ENCODE results near the gene TUT7.
"Not testable (repeated sequence)": the region's sequence is repeated elsewhere in the genome, so short reads cannot be mapped to it uniquely, and the experiment has no call there.

DNA sequence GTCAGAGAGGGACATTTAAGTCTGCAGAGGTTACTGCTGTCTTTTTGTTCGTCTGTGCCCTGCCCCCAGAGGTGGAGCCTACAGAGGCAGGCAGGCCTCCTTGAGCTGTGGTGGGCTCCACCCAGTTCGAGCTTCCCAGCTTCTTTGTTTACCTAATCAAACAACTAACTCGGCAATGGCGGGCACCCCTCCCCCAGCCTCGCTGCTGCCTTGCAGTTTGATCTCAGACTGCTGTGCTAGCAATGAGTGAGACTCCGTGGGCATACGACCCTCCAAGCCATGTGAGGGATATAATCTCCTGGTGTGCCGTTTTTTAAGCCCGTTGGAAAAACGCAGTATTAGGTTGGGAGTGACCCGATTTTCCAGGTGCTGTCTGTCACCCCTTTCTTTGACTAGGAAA is 28.8 kb upstream of the TUT7 start:
- TF ChIP-seq, protein P1, sequence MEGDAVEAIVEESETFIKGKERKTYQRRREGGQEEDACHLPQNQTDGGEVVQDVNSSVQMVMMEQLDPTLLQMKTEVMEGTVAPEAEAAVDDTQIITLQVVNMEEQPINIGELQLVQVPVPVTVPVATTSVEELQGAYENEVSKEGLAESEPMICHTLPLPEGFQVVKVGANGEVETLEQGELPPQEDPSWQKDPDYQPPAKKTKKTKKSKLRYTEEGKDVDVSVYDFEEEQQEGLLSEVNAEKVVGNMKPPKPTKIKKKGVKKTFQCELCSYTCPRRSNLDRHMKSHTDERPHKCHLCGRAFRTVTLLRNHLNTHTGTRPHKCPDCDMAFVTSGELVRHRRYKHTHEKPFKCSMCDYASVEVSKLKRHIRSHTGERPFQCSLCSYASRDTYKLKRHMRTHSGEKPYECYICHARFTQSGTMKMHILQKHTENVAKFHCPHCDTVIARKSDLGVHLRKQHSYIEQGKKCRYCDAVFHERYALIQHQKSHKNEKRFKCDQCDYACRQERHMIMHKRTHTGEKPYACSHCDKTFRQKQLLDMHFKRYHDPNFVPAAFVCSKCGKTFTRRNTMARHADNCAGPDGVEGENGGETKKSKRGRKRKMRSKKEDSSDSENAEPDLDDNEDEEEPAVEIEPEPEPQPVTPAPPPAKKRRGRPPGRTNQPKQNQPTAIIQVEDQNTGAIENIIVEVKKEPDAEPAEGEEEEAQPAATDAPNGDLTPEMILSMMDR (IDR thresholded peaks at IDR 0.05) = not testable (repeated sequence)
- TF ChIP-seq SP1 (CRISPR knock-in tag; conservative IDR thresholded peaks at IDR 0.05); TEAD4 (CRISPR knock-in tag; IDR thresholded peaks at IDR 0.05); ZBTB21 (CRISPR knock-in tag; IDR thresholded peaks at IDR 0.05; ENCODE audit: borderline replicate concordance); TP53 (CRISPR knock-in tag; IDR thresholded peaks at IDR 0.05); ATF1 (CRISPR knock-in tag; IDR thresholded peaks at IDR 0.05); ESRRA (CRISPR knock-in tag; IDR thresholded peaks at IDR 0.05; ENCODE audit: borderline replicate concordance): not testable (repeated sequence)
- TF ChIP-seq, protein P2, sequence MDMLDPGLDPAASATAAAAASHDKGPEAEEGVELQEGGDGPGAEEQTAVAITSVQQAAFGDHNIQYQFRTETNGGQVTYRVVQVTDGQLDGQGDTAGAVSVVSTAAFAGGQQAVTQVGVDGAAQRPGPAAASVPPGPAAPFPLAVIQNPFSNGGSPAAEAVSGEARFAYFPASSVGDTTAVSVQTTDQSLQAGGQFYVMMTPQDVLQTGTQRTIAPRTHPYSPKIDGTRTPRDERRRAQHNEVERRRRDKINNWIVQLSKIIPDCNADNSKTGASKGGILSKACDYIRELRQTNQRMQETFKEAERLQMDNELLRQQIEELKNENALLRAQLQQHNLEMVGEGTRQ (CRISPR knock-in tag; IDR thresholded peaks at IDR 0.05) = not testable (repeated sequence)
- TF ChIP-seq, protein P3, sequence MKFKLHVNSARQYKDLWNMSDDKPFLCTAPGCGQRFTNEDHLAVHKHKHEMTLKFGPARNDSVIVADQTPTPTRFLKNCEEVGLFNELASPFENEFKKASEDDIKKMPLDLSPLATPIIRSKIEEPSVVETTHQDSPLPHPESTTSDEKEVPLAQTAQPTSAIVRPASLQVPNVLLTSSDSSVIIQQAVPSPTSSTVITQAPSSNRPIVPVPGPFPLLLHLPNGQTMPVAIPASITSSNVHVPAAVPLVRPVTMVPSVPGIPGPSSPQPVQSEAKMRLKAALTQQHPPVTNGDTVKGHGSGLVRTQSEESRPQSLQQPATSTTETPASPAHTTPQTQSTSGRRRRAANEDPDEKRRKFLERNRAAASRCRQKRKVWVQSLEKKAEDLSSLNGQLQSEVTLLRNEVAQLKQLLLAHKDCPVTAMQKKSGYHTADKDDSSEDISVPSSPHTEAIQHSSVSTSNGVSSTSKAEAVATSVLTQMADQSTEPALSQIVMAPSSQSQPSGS (CRISPR knock-in tag; IDR thresholded peaks at IDR 0.05; ENCODE audit: borderline replicate concordance, low read depth) = not testable (repeated sequence)
- TF ChIP-seq, protein P4, sequence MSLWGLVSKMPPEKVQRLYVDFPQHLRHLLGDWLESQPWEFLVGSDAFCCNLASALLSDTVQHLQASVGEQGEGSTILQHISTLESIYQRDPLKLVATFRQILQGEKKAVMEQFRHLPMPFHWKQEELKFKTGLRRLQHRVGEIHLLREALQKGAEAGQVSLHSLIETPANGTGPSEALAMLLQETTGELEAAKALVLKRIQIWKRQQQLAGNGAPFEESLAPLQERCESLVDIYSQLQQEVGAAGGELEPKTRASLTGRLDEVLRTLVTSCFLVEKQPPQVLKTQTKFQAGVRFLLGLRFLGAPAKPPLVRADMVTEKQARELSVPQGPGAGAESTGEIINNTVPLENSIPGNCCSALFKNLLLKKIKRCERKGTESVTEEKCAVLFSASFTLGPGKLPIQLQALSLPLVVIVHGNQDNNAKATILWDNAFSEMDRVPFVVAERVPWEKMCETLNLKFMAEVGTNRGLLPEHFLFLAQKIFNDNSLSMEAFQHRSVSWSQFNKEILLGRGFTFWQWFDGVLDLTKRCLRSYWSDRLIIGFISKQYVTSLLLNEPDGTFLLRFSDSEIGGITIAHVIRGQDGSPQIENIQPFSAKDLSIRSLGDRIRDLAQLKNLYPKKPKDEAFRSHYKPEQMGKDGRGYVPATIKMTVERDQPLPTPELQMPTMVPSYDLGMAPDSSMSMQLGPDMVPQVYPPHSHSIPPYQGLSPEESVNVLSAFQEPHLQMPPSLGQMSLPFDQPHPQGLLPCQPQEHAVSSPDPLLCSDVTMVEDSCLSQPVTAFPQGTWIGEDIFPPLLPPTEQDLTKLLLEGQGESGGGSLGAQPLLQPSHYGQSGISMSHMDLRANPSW (CRISPR knock-in tag; conservative IDR thresholded peaks at IDR 0.05; ENCODE audit: low read depth) = not testable (repeated sequence)
